GM23248 (cell line): ENCODE results near the gene DYSF.

ENCODE experiments used
- EZH2 ChIP-seq: fragments of 200-600 bp; sonication (generic); IDR thresholded peaks from 2 replicates; pipeline ENCODE4 v1.6.1; 2018; ENCODE audit warnings: antibody characterized with exemption, mild to moderate bottlenecking; ENCODE audit not compliant: insufficient read depth, poor library complexity, severe bottlenecking
- EZH2phosphoT487 ChIP-seq: fragments of 200-600 bp; sonication (generic); IDR thresholded peaks from 2 replicates; pipeline ENCODE4 v1.6.1; 2018; ENCODE audit warnings: antibody characterized with exemption, moderate library complexity, mild to moderate bottlenecking, low read depth; ENCODE audit not compliant: insufficient read depth

DNA sequence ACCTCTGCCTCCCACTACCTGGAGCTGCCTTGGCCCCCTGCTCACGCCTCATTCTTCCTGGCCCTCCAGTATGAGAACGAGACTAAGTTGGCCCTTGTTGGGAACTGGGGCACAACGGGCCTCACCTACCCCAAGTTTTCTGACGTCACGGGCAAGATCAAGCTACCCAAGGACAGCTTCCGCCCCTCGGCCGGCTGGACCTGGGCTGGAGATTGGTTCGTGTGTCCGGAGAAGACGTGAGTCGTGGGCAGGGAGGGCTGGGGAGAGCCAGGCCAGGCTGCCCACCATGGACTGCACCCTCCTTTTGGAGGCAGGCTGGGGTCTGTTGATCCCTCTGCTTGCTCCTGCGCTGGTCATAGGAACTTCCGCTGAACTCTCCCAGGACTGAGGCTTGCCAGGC lies 114.7 kb downstream of the DYSF start:
- TF ChIP-seq EZH2 (no peak), EZH2phosphoT487 (no peak)
